Transverse colon (tissue), 4 donors: ENCODE data around the gene ZNF574.

Experiments used
- POLR2A ChIP-seq: fragments of 450-650 bp; IDR thresholded peaks from one replicate; pipeline ENCODE4 v1.6.1; 2016; ENCODE audit warnings: antibody characterized with exemption, mild to moderate bottlenecking, moderate library complexity
- POLR2AphosphoS5 ChIP-seq, 3 donors: sonication (generic); formaldehyde crosslinking; IDR thresholded peaks; one replicate each; pipeline ENCODE4 v1.6.1; 2016; ENCODE audit warnings: antibody characterized with exemption in 3 of 3
- TF ChIP-seq, protein P1 (sequence below), 5 experiments: fragments of 200-600 bp in 3 of 5; fragments of 450-650 bp in 2 of 5; sonication (generic) in 3 of 5; IDR thresholded peaks; 1 replicate in 2 of 5; 2 replicates in 3 of 5; pipeline ENCODE4 v1.5.1; 2016 to 2017; ENCODE audit warnings: antibody characterized with exemption in 5 of 5, inconsistent platforms in 3 of 5, mild to moderate bottlenecking in 2 of 5, moderate library complexity in 1 of 5

DNA sequence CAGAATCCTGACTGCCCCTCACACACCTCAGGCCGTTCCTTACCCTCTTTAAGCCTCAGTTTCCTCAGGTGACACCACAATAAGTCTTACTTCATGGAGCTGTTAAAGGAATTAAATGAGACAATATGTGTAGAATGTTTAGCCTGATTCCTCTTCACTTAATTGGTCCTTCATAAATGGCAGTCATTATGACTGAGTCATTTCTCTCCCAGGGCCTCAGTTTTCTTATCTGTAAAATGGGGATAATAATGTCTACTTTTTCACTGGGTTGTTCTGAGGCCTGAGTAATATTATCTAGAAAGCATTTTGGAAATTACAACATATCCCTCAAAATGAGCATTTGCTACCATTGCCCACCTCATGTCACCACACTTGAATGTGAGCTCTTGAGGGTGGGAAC, 34.7 kb downstream of the ZNF574 start:
- TF ChIP-seq POLR2A (no peak), POLR2AphosphoS5 (IDR thresholded peaks at IDR 0.05) (no peak)
- TF ChIP-seq, protein P1, sequence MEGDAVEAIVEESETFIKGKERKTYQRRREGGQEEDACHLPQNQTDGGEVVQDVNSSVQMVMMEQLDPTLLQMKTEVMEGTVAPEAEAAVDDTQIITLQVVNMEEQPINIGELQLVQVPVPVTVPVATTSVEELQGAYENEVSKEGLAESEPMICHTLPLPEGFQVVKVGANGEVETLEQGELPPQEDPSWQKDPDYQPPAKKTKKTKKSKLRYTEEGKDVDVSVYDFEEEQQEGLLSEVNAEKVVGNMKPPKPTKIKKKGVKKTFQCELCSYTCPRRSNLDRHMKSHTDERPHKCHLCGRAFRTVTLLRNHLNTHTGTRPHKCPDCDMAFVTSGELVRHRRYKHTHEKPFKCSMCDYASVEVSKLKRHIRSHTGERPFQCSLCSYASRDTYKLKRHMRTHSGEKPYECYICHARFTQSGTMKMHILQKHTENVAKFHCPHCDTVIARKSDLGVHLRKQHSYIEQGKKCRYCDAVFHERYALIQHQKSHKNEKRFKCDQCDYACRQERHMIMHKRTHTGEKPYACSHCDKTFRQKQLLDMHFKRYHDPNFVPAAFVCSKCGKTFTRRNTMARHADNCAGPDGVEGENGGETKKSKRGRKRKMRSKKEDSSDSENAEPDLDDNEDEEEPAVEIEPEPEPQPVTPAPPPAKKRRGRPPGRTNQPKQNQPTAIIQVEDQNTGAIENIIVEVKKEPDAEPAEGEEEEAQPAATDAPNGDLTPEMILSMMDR (IDR thresholded peaks at IDR 0.05): no peak
